Subcutaneous adipose tissue (tissue), 4 donors: ENCODE measurements around the gene FEM1A. TPM values are rescaled to one million over a fixed set of nuclear protein-coding genes. Genes with fewer than 3 reads are reported as not detected.

ENCODE experiments used
- total RNA-seq, 4 donors: library from RNA; depleted of rRNA; stranded (reverse); fragments of >200 nt; gene quantifications; one replicate each; pipeline ENCODE4 v1.1.0, GENCODE V29; 2016
- TF ChIP-seq, protein P1 (sequence below): fragments of 450-650 bp; IDR thresholded peaks from one replicate; pipeline ENCODE4 v1.5.1; 2016; ENCODE audit warnings: low read depth, mild to moderate bottlenecking, control low read depth, antibody characterized with exemption, moderate library complexity

FEM1A gene
- total RNA-seq, 4 donors from 2014 or later = 7.3 to 14.5 (median 8.0) TPM

DNA sequence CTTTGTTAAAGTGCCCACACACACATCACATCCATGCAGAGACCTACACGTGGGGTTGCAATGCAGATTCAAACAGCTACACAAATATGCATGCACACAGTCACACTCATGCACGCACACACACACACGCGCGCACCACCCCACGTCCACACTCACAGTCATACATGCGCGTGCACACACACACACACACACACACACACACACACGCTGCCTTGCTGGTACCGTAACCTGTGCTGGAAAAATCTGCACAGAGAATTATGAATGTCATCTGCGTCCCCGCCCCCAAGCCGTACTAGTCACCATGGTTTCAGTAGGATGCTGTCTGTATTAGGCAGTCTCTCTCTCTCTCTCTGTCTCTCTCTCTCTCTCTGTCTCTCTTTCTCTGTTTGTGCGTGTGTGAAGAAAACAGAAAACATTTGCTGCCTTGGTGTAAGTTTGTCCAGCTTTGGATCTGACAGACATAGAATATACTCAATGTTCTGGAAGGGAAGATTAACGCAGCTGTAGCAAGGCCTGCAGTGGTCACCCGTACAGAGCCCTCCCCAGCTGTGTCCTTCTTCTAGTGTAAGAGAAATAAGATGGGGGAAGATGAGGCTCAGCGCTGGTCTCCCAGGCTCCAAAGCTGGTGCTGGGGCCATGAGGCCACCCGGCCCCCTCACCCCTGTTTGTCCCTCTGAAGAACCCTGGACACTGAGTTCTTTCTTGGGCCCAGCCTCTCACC is 41.5 kb upstream of the FEM1A start:
- TF ChIP-seq, protein P1, sequence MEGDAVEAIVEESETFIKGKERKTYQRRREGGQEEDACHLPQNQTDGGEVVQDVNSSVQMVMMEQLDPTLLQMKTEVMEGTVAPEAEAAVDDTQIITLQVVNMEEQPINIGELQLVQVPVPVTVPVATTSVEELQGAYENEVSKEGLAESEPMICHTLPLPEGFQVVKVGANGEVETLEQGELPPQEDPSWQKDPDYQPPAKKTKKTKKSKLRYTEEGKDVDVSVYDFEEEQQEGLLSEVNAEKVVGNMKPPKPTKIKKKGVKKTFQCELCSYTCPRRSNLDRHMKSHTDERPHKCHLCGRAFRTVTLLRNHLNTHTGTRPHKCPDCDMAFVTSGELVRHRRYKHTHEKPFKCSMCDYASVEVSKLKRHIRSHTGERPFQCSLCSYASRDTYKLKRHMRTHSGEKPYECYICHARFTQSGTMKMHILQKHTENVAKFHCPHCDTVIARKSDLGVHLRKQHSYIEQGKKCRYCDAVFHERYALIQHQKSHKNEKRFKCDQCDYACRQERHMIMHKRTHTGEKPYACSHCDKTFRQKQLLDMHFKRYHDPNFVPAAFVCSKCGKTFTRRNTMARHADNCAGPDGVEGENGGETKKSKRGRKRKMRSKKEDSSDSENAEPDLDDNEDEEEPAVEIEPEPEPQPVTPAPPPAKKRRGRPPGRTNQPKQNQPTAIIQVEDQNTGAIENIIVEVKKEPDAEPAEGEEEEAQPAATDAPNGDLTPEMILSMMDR = no peak

DNA sequence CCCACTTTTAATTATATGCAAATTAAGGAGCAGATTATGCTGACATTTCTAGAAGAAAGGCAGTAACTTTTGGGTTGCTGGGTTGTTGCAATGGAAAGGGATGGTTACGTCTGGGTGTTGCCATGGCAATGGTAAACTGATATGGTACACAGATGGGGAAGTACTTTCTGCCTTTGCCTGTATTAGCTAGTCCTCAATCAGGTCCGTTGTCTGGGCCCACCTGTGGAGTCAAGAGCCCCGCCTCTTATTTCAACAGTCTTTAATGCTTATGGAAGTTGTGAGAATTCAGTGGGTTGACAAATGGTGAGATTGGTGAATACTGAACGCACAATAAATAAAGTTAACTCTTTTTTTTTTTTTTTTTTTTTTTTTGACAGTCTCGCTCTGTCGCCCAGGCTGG is 37.3 kb upstream of the FEM1A start:
- TF ChIP-seq, protein P1 = no peak

DNA sequence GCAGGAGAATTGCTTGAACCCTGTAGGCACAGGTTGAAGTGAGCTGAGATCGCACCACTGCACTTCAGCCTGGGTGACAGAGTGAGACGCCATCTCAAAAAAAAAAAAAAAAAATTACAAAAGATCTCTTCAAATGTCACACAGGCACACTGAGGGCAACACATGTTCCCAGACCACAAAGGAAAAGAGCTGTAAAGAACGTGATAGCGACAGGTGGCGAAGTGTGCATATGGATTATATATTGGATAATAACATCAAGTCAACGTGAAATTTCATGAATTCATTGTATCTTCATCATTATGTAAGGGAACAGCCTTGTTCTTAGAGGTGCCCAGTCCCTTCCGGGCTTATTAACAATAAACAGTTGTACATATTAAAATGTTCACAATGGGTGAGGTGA is 36.1 kb upstream of the FEM1A start:
- TF ChIP-seq, protein P1 = no peak

DNA sequence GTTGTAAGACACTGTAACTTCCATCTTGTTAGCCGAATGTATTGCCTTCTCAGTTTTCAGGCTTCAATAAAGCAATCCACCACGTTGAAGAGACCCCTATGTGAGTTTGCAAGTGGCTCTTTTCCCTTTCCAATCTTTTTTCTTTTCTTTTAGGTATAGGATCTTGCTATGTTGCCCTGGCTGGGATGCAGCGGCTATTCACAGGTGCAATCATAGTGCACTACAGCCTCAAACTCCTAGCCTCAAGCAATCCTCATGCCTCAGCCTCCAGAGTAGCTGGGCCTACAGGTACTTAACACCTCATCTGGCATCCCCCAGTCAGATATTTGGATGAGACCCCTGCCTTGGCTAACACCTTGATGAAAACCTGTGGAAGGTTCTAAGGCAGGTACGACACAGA is 33.5 kb upstream of the FEM1A start:
- TF ChIP-seq, protein P1 = no peak

DNA sequence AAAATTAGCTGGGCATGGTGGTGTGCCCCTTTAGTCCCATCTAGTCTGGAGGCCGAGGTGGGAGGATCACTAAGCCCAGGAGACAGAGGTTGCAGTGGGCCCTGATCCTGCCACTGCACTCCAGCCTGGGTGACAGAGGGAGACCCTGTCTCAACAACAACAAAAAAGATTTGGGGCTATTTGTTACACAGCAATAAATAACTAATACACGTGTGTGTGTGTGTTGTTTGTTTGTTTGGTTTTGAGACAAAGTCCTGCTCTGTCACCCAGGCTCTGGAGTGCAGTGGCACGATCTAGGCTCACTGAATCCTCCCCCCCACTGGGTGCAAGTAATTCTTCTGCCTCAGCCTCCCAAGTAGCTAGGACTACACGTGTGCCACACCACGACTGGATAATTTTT is 32.9 kb upstream of the FEM1A start:
- TF ChIP-seq, protein P1 = no peak

DNA sequence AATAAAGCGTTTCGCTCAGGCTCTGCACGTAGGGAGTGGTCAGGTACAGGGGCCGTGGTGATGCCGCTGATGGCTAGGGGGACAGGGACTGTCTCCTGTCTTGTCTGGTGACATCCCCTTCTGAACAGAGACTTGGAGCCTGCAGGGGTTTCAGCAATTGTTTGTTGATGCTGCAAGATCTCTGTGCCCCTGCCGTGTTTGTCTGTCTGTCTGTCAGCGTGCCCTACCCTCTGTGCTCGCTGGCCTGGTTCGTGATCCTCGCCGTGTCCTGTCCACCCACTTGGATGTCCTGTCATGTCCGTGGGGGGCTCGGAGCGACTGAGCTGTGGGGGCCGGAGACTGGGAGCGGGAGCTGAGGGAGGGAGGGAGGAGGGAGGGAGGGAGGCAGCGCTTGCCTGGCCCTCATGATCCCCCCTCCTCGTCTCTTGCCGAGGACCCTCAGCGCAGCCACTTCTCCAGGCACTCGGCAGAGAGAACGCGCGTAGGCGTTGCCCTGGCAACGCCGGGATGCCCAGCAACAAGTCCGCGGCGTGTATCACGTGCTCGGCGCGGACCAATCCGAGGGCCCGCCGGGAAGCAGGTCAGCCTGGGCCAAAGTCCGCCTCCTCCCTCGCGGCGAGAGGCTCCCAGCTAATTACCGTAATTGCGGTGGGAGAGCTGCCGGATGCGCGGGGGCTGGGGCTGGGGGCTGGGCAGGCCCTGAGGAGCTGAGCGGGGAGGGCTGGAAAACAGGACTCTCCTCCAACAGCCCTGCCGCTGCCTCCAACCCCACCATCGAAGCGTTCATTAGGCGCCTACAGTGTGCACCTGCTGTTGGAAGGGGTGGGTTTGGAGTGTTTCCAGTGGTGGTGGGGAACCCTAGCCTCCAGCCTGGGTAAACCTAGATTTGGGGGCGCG is 31.9 kb upstream of the FEM1A start:
- TF ChIP-seq, protein P1 = no peak

DNA sequence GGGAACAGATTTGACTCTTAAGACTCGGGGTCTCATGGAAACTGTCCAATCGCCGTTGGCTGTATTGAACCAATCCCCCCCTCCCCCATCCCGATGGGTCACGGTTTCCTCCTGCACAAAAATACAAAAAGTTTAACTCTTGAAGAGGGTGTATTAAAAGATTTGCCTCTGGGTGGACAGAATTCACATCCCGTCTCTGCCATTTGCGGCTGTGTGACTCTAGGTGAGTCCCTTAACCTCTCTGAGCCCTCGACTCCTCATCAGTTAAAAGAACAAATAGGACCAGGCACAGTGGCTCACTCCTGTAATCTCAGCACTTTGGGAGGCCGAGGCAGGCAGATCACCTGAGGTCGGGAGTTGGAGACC is 31.3 kb upstream of the FEM1A start:
- TF ChIP-seq, protein P1 = no peak
